ENCODE data around the gene WWC1. TPM values are rescaled to one million over a fixed set of nuclear protein-coding genes. Genes with fewer than 3 reads are reported as not detected.

Gene WWC1
- total RNA-seq, 2 experiments from 2014 or later, result 1.0 to 1.3 TPM

DNA sequence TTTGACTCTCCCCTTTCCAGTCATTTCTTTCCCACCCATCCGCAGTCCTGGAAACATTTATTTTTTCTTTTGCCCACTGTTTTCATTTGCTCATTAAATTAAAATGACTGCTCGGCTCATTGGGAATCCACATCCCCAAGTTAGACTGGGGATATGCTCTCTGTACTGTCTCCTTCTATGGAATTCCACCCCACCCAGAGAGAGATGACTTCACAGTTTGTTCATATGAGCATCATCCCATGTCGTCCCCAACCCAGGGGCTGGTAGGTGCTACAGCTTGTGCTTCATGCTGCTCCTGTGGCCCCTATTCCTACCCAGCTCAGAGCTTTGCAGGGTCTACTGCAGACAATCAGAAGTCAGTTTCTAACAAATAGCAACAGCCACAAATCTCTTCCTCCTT, 178.4 kb downstream of the WWC1 start:
- Mint-ChIP-seq H3K9me3 (no peaks in the 10 kb centered on the region), H3K36me3 (ENCODE audit: low read depth) (no peaks in the 10 kb centered on the region), H3K4me3 (no peak overlapping the region), H3K27ac (no peak overlapping the region), H3K4me1 (ENCODE audit: low read depth) (no peaks in the 10 kb centered on the region), H3K27me3 (peaks cover 3% of the 10 kb centered on the region)
- DNase-seq, result no peak
- Histone ChIP-seq H3K4me1 (ENCODE audit: insufficient read depth, low read length) (no peaks in the 10 kb centered on the region), H3K27me3 (ENCODE audit: control insufficient read depth in 1 of 2, insufficient read depth in 2 of 2, low read length in 2 of 2) (no peaks in the 10 kb centered on the region), H3K9me3 (ENCODE audit: control insufficient read depth in 1 of 2, insufficient read depth in 1 of 2, low read length in 2 of 2) (no peaks in the 10 kb centered on the region), H3K4me3 (ENCODE audit: low read length) (no peak overlapping the region), H3K27ac (ENCODE audit: low read depth in 1 of 2, low read length in 2 of 2) (no peak overlapping the region), H3K36me3 (ENCODE audit: insufficient read depth, low read length) (no peaks in the 10 kb centered on the region)
- ChIA-PET POLR2A (no interaction called here), CTCF (no interaction called here)
- no peak for TF ChIP-seq CTCF (IDR thresholded peaks at IDR 0.05)
- ATAC-seq (ENCODE audit: poor library complexity), result no peak
- intact Hi-C loops (cut with DNase I, micrococcal nuclease), result no loop called here

DNA sequence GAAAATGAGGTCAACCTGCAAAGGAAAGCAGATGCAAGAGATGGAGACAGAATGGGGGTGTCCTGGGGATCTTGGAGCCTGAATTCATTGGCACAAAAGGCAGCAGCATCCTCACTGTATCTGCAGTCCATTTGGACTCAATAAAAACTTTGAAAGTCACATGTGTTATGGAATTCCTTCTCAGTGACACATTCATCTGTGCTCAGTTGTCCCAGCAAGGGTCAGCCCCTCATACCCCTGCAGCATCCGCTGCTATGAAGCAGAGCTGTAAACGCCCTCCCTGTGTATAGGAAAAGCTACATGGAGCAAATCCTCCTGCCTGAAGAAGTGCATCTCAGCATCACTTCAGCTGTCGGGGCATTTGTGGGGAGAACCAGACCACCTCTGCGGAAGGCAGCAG, 180.3 kb downstream of the WWC1 start:
- Mint-ChIP-seq H3K9me3 (no peaks in the 10 kb centered on the region), H3K4me3 (no peak overlapping the region), H3K27ac (no peak overlapping the region), H3K27me3 (peaks cover 3% of the 10 kb centered on the region), H3K4me1 (ENCODE audit: low read depth) (no peaks in the 10 kb centered on the region), H3K36me3 (ENCODE audit: low read depth) (no peaks in the 10 kb centered on the region)
- H3K9me3 ChIP-seq (ENCODE audit: control insufficient read depth in 1 of 2, insufficient read depth in 1 of 2, low read length in 2 of 2), result no peaks in the 10 kb centered on the region
- H3K36me3 ChIP-seq (ENCODE audit: insufficient read depth, low read length), result no peaks in the 10 kb centered on the region
- intact Hi-C loops (cut with DNase I, micrococcal nuclease), result no loop called here
- no peak for TF ChIP-seq CTCF (IDR thresholded peaks at IDR 0.05)
- DNase-seq (no peak), ATAC-seq (ENCODE audit: poor library complexity) (no peak)
- no peaks in the 10 kb centered on the region for H3K27me3 ChIP-seq (ENCODE audit: control insufficient read depth in 1 of 2, insufficient read depth in 2 of 2, low read length in 2 of 2)
- no peak overlapping the region for H3K4me3 ChIP-seq (ENCODE audit: low read length)
- ChIA-PET CTCF (interaction anchor here (0.6 kb wide), 1 partner anchor 167 kb away, joined by 3 read pairs; no protein-coding TSS in a partner anchor), POLR2A (no interaction called here)
- H3K4me1 ChIP-seq (ENCODE audit: insufficient read depth, low read length), result no peaks in the 10 kb centered on the region
- no peak overlapping the region for H3K27ac ChIP-seq (ENCODE audit: low read depth in 1 of 2, low read length in 2 of 2)

- TF ChIP-seq CTCF (IDR thresholded peaks at IDR 0.05), result no peak
- no peaks in the 10 kb centered on the region for H3K36me3 Mint-ChIP-seq (ENCODE audit: low read depth)
- Histone ChIP-seq H3K36me3 (ENCODE audit: insufficient read depth, low read length) (no peaks in the 10 kb centered on the region), H3K27me3 (ENCODE audit: control insufficient read depth in 1 of 2, insufficient read depth in 2 of 2, low read length in 2 of 2) (no peaks in the 10 kb centered on the region), H3K27ac (ENCODE audit: low read depth in 1 of 2, low read length in 2 of 2) (no peak overlapping the region), H3K4me3 (ENCODE audit: low read length) (no peak overlapping the region), H3K4me1 (ENCODE audit: insufficient read depth, low read length) (no peaks in the 10 kb centered on the region), H3K9me3 (ENCODE audit: control insufficient read depth in 1 of 2, insufficient read depth in 1 of 2, low read length in 2 of 2) (no peaks in the 10 kb centered on the region)
- ATAC-seq (ENCODE audit: poor library complexity) (no peak), DNase-seq (no peak)
- intact Hi-C loops (cut with DNase I, micrococcal nuclease), result no loop called here
- H3K4me3 Mint-ChIP-seq, result no peak overlapping the region
- H3K27me3 Mint-ChIP-seq, result peaks cover 3% of the 10 kb centered on the region
- ChIA-PET POLR2A (no interaction called here), CTCF (no interaction called here)
- no peaks in the 10 kb centered on the region for H3K4me1 Mint-ChIP-seq (ENCODE audit: low read depth)
- H3K9me3 Mint-ChIP-seq, result no peaks in the 10 kb centered on the region
- no peak overlapping the region for H3K27ac Mint-ChIP-seq
These were observed 180.9 kb downstream of the WWC1 start for GRCh38 chr5:168472329-168472728.
